C4-2B (cell line): Measurements from ENCODE around the gene CYB561.
A peak's percentile ranks its signal among the peaks of the same experiment; 100 is the strongest.

ENCODE experiments used
- CTCF ChIP-seq: fragments of 450-650 bp; conservative IDR thresholded peaks from 2 replicates; pipeline ENCODE4 v1.5.1; 2017; ENCODE audit warnings: mild to moderate bottlenecking
- ZFX ChIP-seq: fragments of 450-650 bp; IDR thresholded peaks from 2 replicates; pipeline ENCODE4 v1.6.1; 2017

- TF ChIP-seq CTCF (peak; percentile 93), ZFX (no peak)
Observed at GRCh38 chr17:63478814-63479494, 32.8 kb upstream of the CYB561 start.
